GM12865 (cell line): ENCODE results near the gene AGPAT4.

Experiments
- DNase-seq: peaks from one replicate; pipeline ENCODE4 v3.0.0; 2010; ENCODE audit warnings: low read depth
- H3K4me3 ChIP-seq: 2 replicates; pipeline ENCODE4 v1.5.1; 2011; ENCODE audit warnings: mild to moderate bottlenecking, low read depth, low read length, control low read depth
- CTCF ChIP-seq: IDR thresholded peaks from 2 replicates; pipeline ENCODE4 v1.5.1; 2011; ENCODE audit warnings: low read length, control low read depth, low read depth, inconsistent platforms; ENCODE audit not compliant: insufficient read depth; ENCODE audit errors: missing control alignments

Gene AGPAT4

GRCh38 chr6:161166677-161167076 is 107.2 kb downstream of the AGPAT4 start:
- no peak for TF ChIP-seq CTCF
- H3K4me3 ChIP-seq = no peak overlapping the region
- DNase-seq = no peak

- no peak overlapping the region for H3K4me3 ChIP-seq
- no peak for TF ChIP-seq CTCF
- DNase-seq = no peak
Measured at GRCh38 chr6:161166176-161166575, 107.7 kb downstream of the AGPAT4 start.

- DNase-seq = no peak
- no peak for TF ChIP-seq CTCF
Measured at GRCh38 chr6:161164182-161164625, 109.7 kb downstream of the AGPAT4 start.

GRCh38 chr6:161163466-161164181 is 110.2 kb downstream of the AGPAT4 start:
- no peak overlapping the region for H3K4me3 ChIP-seq
- no peak for TF ChIP-seq CTCF
- no peak for DNase-seq

More at GRCh38 chr6:161164182-161164625, 109.7 kb downstream of the AGPAT4 start:
- H3K4me3 ChIP-seq = no peak overlapping the region

GRCh38 chr6:161162722-161163121 is 111.1 kb downstream of the AGPAT4 start:
- no peak for DNase-seq
- no peak overlapping the region for H3K4me3 ChIP-seq
- no peak for TF ChIP-seq CTCF

GRCh38 chr6:161161889-161162624 is 111.8 kb downstream of the AGPAT4 start:
- no peak overlapping the region for H3K4me3 ChIP-seq
- TF ChIP-seq CTCF = no peak
- no peak for DNase-seq

- no peak for TF ChIP-seq CTCF
- no peak for DNase-seq
- no peak overlapping the region for H3K4me3 ChIP-seq
Measured at GRCh38 chr6:161161121-161161520, 112.7 kb downstream of the AGPAT4 start.
